Panc1 (cell line): ENCODE measurements around the gene GAN. TPM values are rescaled to one million over a fixed set of nuclear protein-coding genes. Genes with fewer than 3 reads are reported as not detected.

Experiments
- ATAC-seq: fragments of 200-7000 bp; cut with Tn5 transposase; 2 replicates; pipeline ENCODE4 v1.9.1; 2020; ENCODE audit warnings: mild to moderate bottlenecking, moderate library complexity
- BruUV-seq: library from RNA; stranded (reverse); fragments of 400-500 nt; replicated peaks from 2 replicates; lab custom pipeline; 2021; lab: Mats Ljungman, UMichigan
- CTCF ChIA-PET: fragments of 300-600 bp; sonication (Branson Sonifier 250); formaldehyde crosslinking; loops from one replicate; lab custom pipeline; 2022; ENCODE audit warnings: antibody characterized with exemption; lab: Charles Lee
- POLR2A ChIA-PET: fragments of 300-600 bp; sonication (Branson Sonifier 250); formaldehyde crosslinking; loops from one replicate; lab custom pipeline; 2022; ENCODE audit warnings: antibody characterized with exemption; lab: Charles Lee
- DNase-seq: peaks from one replicate; pipeline ENCODE4 v3.0.0-alpha.2; 2010; ENCODE audit warnings: low read depth, low spot score
- H3K27ac ChIP-seq: 2 replicates; pipeline ENCODE4 v1.5.1; 2011; ENCODE audit warnings: mild to moderate bottlenecking, low read length, inconsistent platforms
- H3K27me3 ChIP-seq: fragments of 200-500 bp; sonication (Bioruptor generic); 2 replicates; pipeline ENCODE4 v1.6.0; 2014; ENCODE audit warnings: low read length, inconsistent platforms; ENCODE audit not compliant: control insufficient read depth, insufficient read depth
- H3K36me3 ChIP-seq: fragments of 200-500 bp; sonication (Bioruptor generic); 2 replicates; pipeline ENCODE4 v1.5.1; 2014; ENCODE audit warnings: inconsistent platforms, mild to moderate bottlenecking, low read length, moderate library complexity; ENCODE audit not compliant: control insufficient read depth, insufficient read depth
- H3K4me1 ChIP-seq: 2 replicates; pipeline ENCODE4 v1.5.1; 2011; ENCODE audit warnings: inconsistent platforms, mild to moderate bottlenecking, low read length, moderate library complexity; ENCODE audit not compliant: control insufficient read depth, insufficient read depth
- H3K4me3 ChIP-seq, 2 experiments: 2 replicates each; pipeline ENCODE4 v1.5.1; 2011 to 2012; ENCODE audit warnings: low read depth in 2 of 2, low read length in 2 of 2, mild to moderate bottlenecking in 2 of 2, inconsistent platforms in 1 of 2, moderate library complexity in 1 of 2
- H3K9me3 ChIP-seq: fragments of 200-500 bp; sonication (Bioruptor generic); 2 replicates; pipeline ENCODE4 v1.5.1; 2014; ENCODE audit warnings: low read depth, mild to moderate bottlenecking, inconsistent platforms, low read length, moderate library complexity; ENCODE audit not compliant: control insufficient read depth, insufficient read depth
- POLR2AphosphoS5 ChIP-seq: IDR thresholded peaks from 2 replicates; pipeline ENCODE4 v1.6.1; 2012; ENCODE audit warnings: mild to moderate bottlenecking, low read depth, low read length, moderate library complexity
- REST ChIP-seq, 2 experiments: IDR thresholded peaks; 2 replicates each; pipeline ENCODE4 v1.6.1; 2011 to 2012; ENCODE audit warnings: low read depth in 2 of 2, control low read depth in 1 of 2, low read length in 1 of 2, mild to moderate bottlenecking in 1 of 2, moderate library complexity in 1 of 2; ENCODE audit not compliant: insufficient read depth in 1 of 2
- SIN3A ChIP-seq: IDR thresholded peaks from 2 replicates; pipeline ENCODE4 v1.6.1; 2012; ENCODE audit warnings: low read depth, mild to moderate bottlenecking, low read length, moderate library complexity, borderline replicate concordance; ENCODE audit not compliant: insufficient read depth
- TCF7L2 ChIP-seq: IDR thresholded peaks from 2 replicates; pipeline ENCODE4 v1.6.1; 2011; ENCODE audit warnings: mild to moderate bottlenecking, low read depth, low read length, inconsistent platforms
- in situ Hi-C: cut with HindIII; loops from 2 replicates; pipeline ENCODE4 v1.10.0; 2016; ENCODE audit warnings: low sequenced_read_pairs, low pct_unique_long_range_greater_than_20kb
- intact Hi-C: fragments of 100-400 bp; cut with micrococcal nuclease; formaldehyde crosslinking; loops from one replicate; pipeline ENCODE4 v1.10.0; 2022; ENCODE audit not compliant: unreplicated experiment
- total RNA-seq: library from RNA; stranded (reverse); gene quantifications from one replicate; pipeline ENCODE4 v1.2.1, GENCODE V29; 2021; ENCODE audit not compliant: unreplicated experiment
- TF ChIP-seq, protein P1 (sequence below): fragments of 450-650 bp; IDR thresholded peaks from 2 replicates; pipeline ENCODE4 v1.5.1; 2017; ENCODE audit warnings: mild to moderate bottlenecking

The GAN gene
- total RNA-seq, 1 experiment from 2014 or later = 9.1 TPM

GRCh38 chr16:81380932-81381331 lies 66.2 kb downstream of the GAN start:
- TF ChIP-seq, protein P1, sequence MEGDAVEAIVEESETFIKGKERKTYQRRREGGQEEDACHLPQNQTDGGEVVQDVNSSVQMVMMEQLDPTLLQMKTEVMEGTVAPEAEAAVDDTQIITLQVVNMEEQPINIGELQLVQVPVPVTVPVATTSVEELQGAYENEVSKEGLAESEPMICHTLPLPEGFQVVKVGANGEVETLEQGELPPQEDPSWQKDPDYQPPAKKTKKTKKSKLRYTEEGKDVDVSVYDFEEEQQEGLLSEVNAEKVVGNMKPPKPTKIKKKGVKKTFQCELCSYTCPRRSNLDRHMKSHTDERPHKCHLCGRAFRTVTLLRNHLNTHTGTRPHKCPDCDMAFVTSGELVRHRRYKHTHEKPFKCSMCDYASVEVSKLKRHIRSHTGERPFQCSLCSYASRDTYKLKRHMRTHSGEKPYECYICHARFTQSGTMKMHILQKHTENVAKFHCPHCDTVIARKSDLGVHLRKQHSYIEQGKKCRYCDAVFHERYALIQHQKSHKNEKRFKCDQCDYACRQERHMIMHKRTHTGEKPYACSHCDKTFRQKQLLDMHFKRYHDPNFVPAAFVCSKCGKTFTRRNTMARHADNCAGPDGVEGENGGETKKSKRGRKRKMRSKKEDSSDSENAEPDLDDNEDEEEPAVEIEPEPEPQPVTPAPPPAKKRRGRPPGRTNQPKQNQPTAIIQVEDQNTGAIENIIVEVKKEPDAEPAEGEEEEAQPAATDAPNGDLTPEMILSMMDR = no peak
- TF ChIP-seq REST (IDR thresholded peaks at IDR 0.05; ENCODE audit: insufficient read depth in 1 of 2, low read depth in 2 of 2, low read length in 1 of 2) (no peak), TCF7L2 (no peak), SIN3A (no peak), POLR2AphosphoS5 (no peak)
- ChIA-PET POLR2A (no interaction called here), CTCF (interaction anchor here (0.6 kb wide), 1 partner anchor 239 kb away, joined by 6 read pairs; no protein-coding TSS in a partner anchor)
- no TSS peak for BruUV-seq
- Histone ChIP-seq H3K36me3 (no peaks in the 10 kb centered on the region; the same call in 1 of the 2 replicates), H3K4me1 (no peaks in the 10 kb centered on the region), H3K9me3 (no peaks in the 10 kb centered on the region), H3K27ac (no peak overlapping the region), H3K4me3 (no peak overlapping the region), H3K27me3 (no peaks in the 10 kb centered on the region)
- in situ Hi-C loops (no loop called here), intact Hi-C loops (no loop called here)
- DNase-seq (no peak), ATAC-seq (no peak)

DNA sequence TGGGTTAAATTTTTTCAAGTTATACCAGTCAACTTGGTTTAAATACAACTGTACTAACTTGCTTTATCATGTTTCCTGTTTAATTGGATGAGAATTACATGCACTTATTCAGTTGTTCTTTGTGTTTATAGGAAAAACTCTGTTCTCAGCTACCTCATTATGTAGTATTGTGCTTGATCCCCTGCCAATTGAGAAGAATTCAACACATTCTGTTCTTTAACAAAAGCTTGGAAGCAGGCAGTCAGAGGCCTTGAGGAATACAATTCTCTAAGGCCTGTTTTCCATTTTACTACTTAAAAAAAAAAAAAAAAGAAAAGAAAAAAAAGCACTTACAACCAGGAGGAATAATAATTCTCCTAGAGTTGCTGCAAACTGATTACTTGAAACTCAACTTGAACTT lies 69.2 kb downstream of the GAN start:
- H3K9me3 ChIP-seq = no peaks in the 10 kb centered on the region
- no peak overlapping the region for H3K27ac ChIP-seq
- ChIA-PET CTCF (no interaction called here), POLR2A (no interaction called here)
- no peaks in the 10 kb centered on the region for H3K4me1 ChIP-seq
- DNase-seq (no peak), ATAC-seq (no peak)
- in situ Hi-C loops = no loop called here
- no peak overlapping the region for H3K4me3 ChIP-seq
- no peaks in the 10 kb centered on the region for H3K36me3 ChIP-seq
- TF ChIP-seq, protein P1 = no peak
- no peak for TF ChIP-seq SIN3A
- no peak for TF ChIP-seq REST (IDR thresholded peaks at IDR 0.05; ENCODE audit: insufficient read depth in 1 of 2, low read depth in 2 of 2, low read length in 1 of 2)
- TF ChIP-seq POLR2AphosphoS5 = no peak
- no peak for TF ChIP-seq TCF7L2
- no TSS peak for BruUV-seq
- H3K27me3 ChIP-seq = no peaks in the 10 kb centered on the region
- intact Hi-C loops = no loop called here
